Measurements from ENCODE around the gene HHAT.

The HHAT gene

DNA sequence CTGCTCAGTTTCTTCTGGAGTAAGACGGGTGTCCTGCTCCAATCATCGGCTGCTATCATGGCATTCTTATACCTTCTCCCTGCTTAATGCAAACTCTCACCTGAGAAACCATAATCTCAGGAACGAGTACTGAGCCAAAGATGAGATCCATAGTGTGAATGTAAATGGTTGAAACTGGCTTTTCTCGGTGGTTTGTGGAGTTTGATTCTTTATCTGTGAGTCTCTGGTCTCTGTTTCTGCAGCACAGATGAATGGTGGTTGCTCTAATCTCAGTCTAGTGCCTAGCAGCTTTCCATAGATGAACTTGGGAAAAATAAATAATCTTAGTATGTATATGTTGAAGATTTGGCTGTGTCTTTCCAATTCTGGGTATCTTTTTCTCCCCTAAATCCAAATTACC is 274.4 kb downstream of the HHAT start:
- H2AK5ac ChIP-seq (ENCODE audit: low read length) = no peak overlapping the region
- H4K5ac ChIP-seq (ENCODE audit: low read length) = no peak overlapping the region
- no peak for DNase-seq
- no peaks in the 10 kb centered on the region for H3K27me3 ChIP-seq (ENCODE audit: insufficient read depth, low read length, poor library complexity)
- no peak overlapping the region for H3K18ac ChIP-seq (ENCODE audit: low read length)
- H3K4me1 ChIP-seq (ENCODE audit: control insufficient read depth, low read depth, low read length) = no peaks in the 10 kb centered on the region
- H3K4me2 ChIP-seq (ENCODE audit: low read length) = no peak overlapping the region
- H3K4ac ChIP-seq (ENCODE audit: low read depth, low read length) = no peak overlapping the region
- no peaks in the 10 kb centered on the region for H3K36me3 ChIP-seq (ENCODE audit: control insufficient read depth, insufficient read depth, low read length)
- H4K8ac ChIP-seq (ENCODE audit: low read depth, low read length) = no peak overlapping the region
- no peak overlapping the region for H2BK120ac ChIP-seq (ENCODE audit: low read depth, low read length)
- no peak overlapping the region for H2BK15ac ChIP-seq (replicated peaks; ENCODE audit: low read depth)
- no peak overlapping the region for H3K56ac ChIP-seq (ENCODE audit: low read length)
- no peak overlapping the region for H3K4me3 ChIP-seq (ENCODE audit: low read length)
- H3K27ac ChIP-seq (ENCODE audit: low read depth, low read length) = no peak overlapping the region
- H2BK5ac ChIP-seq (ENCODE audit: low read length) = no peak overlapping the region
- H3K23ac ChIP-seq (ENCODE audit: low read length) = no peak overlapping the region
- H3K9ac ChIP-seq (ENCODE audit: low read length) = no peak overlapping the region
- no peaks in the 10 kb centered on the region for H3K79me2 ChIP-seq (ENCODE audit: control insufficient read depth, insufficient read depth, low read length)
- no CpG with 5 or more reads among the region's 4 CpGs for WGBS (ENCODE audit: extremely low coverage, insufficient coverage, low lambda C conversion rate)
- H3K79me1 ChIP-seq (ENCODE audit: low read length) = no peaks in the 10 kb centered on the region

DNA sequence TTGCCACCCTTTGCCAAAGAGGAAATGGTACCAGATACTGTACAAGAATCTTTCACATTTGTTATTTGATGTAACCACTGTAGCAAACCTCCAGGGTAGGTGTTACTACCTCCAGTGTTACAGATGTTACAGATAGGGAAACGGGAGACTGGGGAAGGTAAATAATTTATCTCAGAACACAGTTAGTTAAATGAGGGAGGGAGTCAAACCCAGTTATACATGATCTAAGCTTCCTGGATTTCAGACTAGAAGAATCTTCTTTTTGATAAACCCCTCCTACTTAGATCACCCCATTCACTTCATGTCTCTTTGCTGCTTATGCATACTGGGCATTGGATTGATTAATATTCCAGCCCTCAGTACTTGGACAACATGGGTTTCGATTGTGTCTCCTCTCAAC is 276.4 kb downstream of the HHAT start:
- no peak overlapping the region for H3K9ac ChIP-seq (ENCODE audit: low read length)
- no peaks in the 10 kb centered on the region for H3K27me3 ChIP-seq (ENCODE audit: insufficient read depth, low read length, poor library complexity)
- H3K56ac ChIP-seq (ENCODE audit: low read length) = no peak overlapping the region
- no peak overlapping the region for H2BK120ac ChIP-seq (ENCODE audit: low read depth, low read length)
- H4K5ac ChIP-seq (ENCODE audit: low read length) = no peak overlapping the region
- no peak overlapping the region for H3K4me2 ChIP-seq (ENCODE audit: low read length)
- no peaks in the 10 kb centered on the region for H3K36me3 ChIP-seq (ENCODE audit: control insufficient read depth, insufficient read depth, low read length)
- H3K4me1 ChIP-seq (ENCODE audit: control insufficient read depth, low read depth, low read length) = no peaks in the 10 kb centered on the region
- no peak overlapping the region for H3K4me3 ChIP-seq (ENCODE audit: low read length)
- H3K23ac ChIP-seq (ENCODE audit: low read length) = no peak overlapping the region
- no peak overlapping the region for H3K4ac ChIP-seq (ENCODE audit: low read depth, low read length)
- H2BK5ac ChIP-seq (ENCODE audit: low read length) = no peak overlapping the region
- no peaks in the 10 kb centered on the region for H3K79me2 ChIP-seq (ENCODE audit: control insufficient read depth, insufficient read depth, low read length)
- no peak overlapping the region for H4K8ac ChIP-seq (ENCODE audit: low read depth, low read length)
- no peak for DNase-seq
- WGBS (ENCODE audit: extremely low coverage, insufficient coverage, low lambda C conversion rate) = no CpG with 5 or more reads among the region's 2 CpGs
- no peak overlapping the region for H2AK5ac ChIP-seq (ENCODE audit: low read length)
- no peak overlapping the region for H3K27ac ChIP-seq (ENCODE audit: low read depth, low read length)
- no peaks in the 10 kb centered on the region for H3K79me1 ChIP-seq (ENCODE audit: low read length)
- no peak overlapping the region for H2BK15ac ChIP-seq (replicated peaks; ENCODE audit: low read depth)
- H3K18ac ChIP-seq (ENCODE audit: low read length) = no peak overlapping the region

DNA sequence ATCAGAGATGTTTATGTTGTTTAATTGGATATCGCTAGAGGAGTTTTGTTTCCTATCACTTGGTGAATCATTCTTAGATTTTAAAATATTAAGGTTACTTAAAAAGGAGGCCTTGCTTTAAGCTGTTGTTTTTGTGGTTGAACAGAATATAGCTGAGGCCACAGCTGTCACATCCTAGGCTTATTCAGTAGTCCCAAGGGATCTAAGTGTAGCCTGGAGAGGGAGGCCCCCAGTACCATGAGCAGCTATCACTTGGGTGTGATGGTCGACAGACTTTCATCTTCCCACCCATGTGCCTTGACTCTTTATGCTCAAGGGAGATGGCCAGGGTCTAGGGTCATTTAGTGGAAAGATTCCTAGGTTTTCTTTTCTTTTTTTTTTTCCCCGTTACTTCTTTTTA is 278.7 kb downstream of the HHAT start:
- no peak overlapping the region for H3K4me2 ChIP-seq (ENCODE audit: low read length)
- H2AK5ac ChIP-seq (ENCODE audit: low read length) = no peak overlapping the region
- H3K4ac ChIP-seq (ENCODE audit: low read depth, low read length) = no peak overlapping the region
- no peak overlapping the region for H3K18ac ChIP-seq (ENCODE audit: low read length)
- no peak overlapping the region for H4K8ac ChIP-seq (ENCODE audit: low read depth, low read length)
- H3K4me3 ChIP-seq (ENCODE audit: low read length) = no peak overlapping the region
- no peaks in the 10 kb centered on the region for H3K79me1 ChIP-seq (ENCODE audit: low read length)
- no peak overlapping the region for H2BK15ac ChIP-seq (replicated peaks; ENCODE audit: low read depth)
- H3K23ac ChIP-seq (ENCODE audit: low read length) = no peak overlapping the region
- H3K9ac ChIP-seq (ENCODE audit: low read length) = no peak overlapping the region
- no peaks in the 10 kb centered on the region for H3K36me3 ChIP-seq (ENCODE audit: control insufficient read depth, insufficient read depth, low read length)
- no peak overlapping the region for H3K56ac ChIP-seq (ENCODE audit: low read length)
- no peaks in the 10 kb centered on the region for H3K4me1 ChIP-seq (ENCODE audit: control insufficient read depth, low read depth, low read length)
- no peak overlapping the region for H4K5ac ChIP-seq (ENCODE audit: low read length)
- H2BK5ac ChIP-seq (ENCODE audit: low read length) = no peak overlapping the region
- H2BK120ac ChIP-seq (ENCODE audit: low read depth, low read length) = no peak overlapping the region
- no peak overlapping the region for H3K27ac ChIP-seq (ENCODE audit: low read depth, low read length)
- DNase-seq = no peak
- no peaks in the 10 kb centered on the region for H3K27me3 ChIP-seq (ENCODE audit: insufficient read depth, low read length, poor library complexity)
- WGBS (ENCODE audit: extremely low coverage, insufficient coverage, low lambda C conversion rate) = no CpG with 5 or more reads among the region's 3 CpGs
- H3K79me2 ChIP-seq (ENCODE audit: control insufficient read depth, insufficient read depth, low read length) = no peaks in the 10 kb centered on the region

DNA sequence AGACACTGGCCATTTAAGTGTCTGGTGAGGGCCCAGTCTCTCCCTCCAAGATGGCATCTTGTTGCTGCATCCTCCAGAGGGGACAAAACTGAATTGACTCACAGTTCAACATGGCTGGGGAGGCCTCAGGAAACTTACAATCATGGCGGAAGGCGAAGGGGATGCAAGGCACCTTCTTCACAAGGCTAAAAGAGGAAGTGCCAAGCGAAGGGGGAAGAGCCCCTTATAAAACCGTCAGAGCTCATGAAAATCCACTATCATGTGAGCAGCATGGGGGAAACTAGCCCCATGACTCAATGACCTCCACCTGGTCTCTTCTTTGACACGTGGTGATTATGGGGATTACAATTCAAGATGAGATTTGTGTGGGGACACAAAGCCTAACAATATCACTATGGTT is 280.1 kb downstream of the HHAT start:
- Histone ChIP-seq H4K5ac (ENCODE audit: low read length) (no peak overlapping the region), H3K4me3 (ENCODE audit: low read length) (no peak overlapping the region), H3K36me3 (ENCODE audit: control insufficient read depth, insufficient read depth, low read length) (no peaks in the 10 kb centered on the region), H2BK15ac (replicated peaks; ENCODE audit: low read depth) (no peak overlapping the region), H3K56ac (ENCODE audit: low read length) (no peak overlapping the region), H3K27me3 (ENCODE audit: insufficient read depth, low read length, poor library complexity) (no peaks in the 10 kb centered on the region), H3K18ac (ENCODE audit: low read length) (no peak overlapping the region), H2BK120ac (ENCODE audit: low read depth, low read length) (no peak overlapping the region), H3K4ac (ENCODE audit: low read depth, low read length) (no peak overlapping the region), H3K23ac (ENCODE audit: low read length) (no peak overlapping the region), H3K4me2 (ENCODE audit: low read length) (no peak overlapping the region), H2BK5ac (ENCODE audit: low read length) (no peak overlapping the region), H4K8ac (ENCODE audit: low read depth, low read length) (no peak overlapping the region), H3K79me2 (ENCODE audit: control insufficient read depth, insufficient read depth, low read length) (no peaks in the 10 kb centered on the region), H3K4me1 (ENCODE audit: control insufficient read depth, low read depth, low read length) (no peaks in the 10 kb centered on the region), H3K9ac (ENCODE audit: low read length) (no peak overlapping the region), H2AK5ac (ENCODE audit: low read length) (no peak overlapping the region), H3K79me1 (ENCODE audit: low read length) (no peaks in the 10 kb centered on the region), H3K27ac (ENCODE audit: low read depth, low read length) (no peak overlapping the region)
- no CpG with 5 or more reads among the region's 5 CpGs for WGBS (ENCODE audit: extremely low coverage, insufficient coverage, low lambda C conversion rate)
- no peak for DNase-seq

DNA sequence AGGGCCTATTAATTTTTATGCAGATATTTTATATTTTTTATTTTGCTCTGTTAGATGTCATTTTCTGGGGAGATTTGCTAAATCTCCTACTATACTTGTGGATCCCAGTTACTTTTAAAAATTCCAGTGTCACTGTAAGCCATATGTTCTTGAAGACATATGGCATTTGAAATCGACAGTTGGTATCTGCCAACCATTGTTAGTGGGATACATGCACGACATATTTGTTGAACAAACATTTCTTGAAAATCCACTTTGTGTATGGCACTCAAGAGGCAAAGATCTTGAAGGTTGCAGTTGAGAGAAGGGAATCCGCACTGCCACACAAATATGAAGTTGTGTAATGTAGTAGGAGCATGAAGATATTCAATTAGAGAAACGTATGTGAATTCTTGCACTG is 287.7 kb downstream of the HHAT start:
- no peak overlapping the region for H3K23ac ChIP-seq (ENCODE audit: low read length)
- H3K18ac ChIP-seq (ENCODE audit: low read length) = no peak overlapping the region
- H2BK15ac ChIP-seq (replicated peaks; ENCODE audit: low read depth) = no peak overlapping the region
- no peaks in the 10 kb centered on the region for H3K4me1 ChIP-seq (ENCODE audit: control insufficient read depth, low read depth, low read length)
- no peak overlapping the region for H2AK5ac ChIP-seq (ENCODE audit: low read length)
- no peak overlapping the region for H3K27ac ChIP-seq (ENCODE audit: low read depth, low read length)
- no peak overlapping the region for H3K56ac ChIP-seq (ENCODE audit: low read length)
- no peaks in the 10 kb centered on the region for H3K79me1 ChIP-seq (ENCODE audit: low read length)
- H3K4me3 ChIP-seq (ENCODE audit: low read length) = no peak overlapping the region
- no peaks in the 10 kb centered on the region for H3K27me3 ChIP-seq (ENCODE audit: insufficient read depth, low read length, poor library complexity)
- no peak overlapping the region for H3K4me2 ChIP-seq (ENCODE audit: low read length)
- no peaks in the 10 kb centered on the region for H3K79me2 ChIP-seq (ENCODE audit: control insufficient read depth, insufficient read depth, low read length)
- H3K4ac ChIP-seq (ENCODE audit: low read depth, low read length) = no peak overlapping the region
- H4K5ac ChIP-seq (ENCODE audit: low read length) = no peak overlapping the region
- WGBS (ENCODE audit: extremely low coverage, insufficient coverage, low lambda C conversion rate) = no CpG with 5 or more reads among the region's 4 CpGs
- H2BK5ac ChIP-seq (ENCODE audit: low read length) = no peak overlapping the region
- H3K9ac ChIP-seq (ENCODE audit: low read length) = no peak overlapping the region
- no peak overlapping the region for H4K8ac ChIP-seq (ENCODE audit: low read depth, low read length)
- no peaks in the 10 kb centered on the region for H3K36me3 ChIP-seq (ENCODE audit: control insufficient read depth, insufficient read depth, low read length)
- no peak for DNase-seq
- no peak overlapping the region for H2BK120ac ChIP-seq (ENCODE audit: low read depth, low read length)

DNA sequence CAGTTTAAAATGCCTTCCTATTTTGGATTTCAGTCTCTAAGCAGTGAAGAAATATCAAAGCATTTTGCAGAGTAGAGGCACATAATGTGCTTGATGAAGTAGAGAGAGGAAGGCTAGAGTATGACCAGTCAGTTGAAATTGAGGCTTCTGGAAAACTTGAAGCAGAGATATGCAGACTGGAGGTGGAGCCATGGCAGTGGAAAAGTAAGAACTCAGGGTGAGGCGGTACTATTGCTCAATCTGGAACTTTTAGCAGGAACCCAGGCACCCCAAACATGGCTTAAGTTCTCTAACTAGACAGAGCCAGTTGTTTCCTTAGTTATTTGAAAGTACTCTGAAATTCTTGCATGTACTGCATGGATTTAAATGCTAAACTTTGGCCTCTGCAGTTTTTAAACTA is 288.6 kb downstream of the HHAT start:
- Histone ChIP-seq H2BK15ac (replicated peaks; ENCODE audit: low read depth) (no peak overlapping the region), H3K4me2 (ENCODE audit: low read length) (no peak overlapping the region), H3K9ac (ENCODE audit: low read length) (no peak overlapping the region), H4K5ac (ENCODE audit: low read length) (no peak overlapping the region), H2BK5ac (ENCODE audit: low read length) (no peak overlapping the region), H3K23ac (ENCODE audit: low read length) (no peak overlapping the region), H3K27ac (ENCODE audit: low read depth, low read length) (no peak overlapping the region), H3K4ac (ENCODE audit: low read depth, low read length) (no peak overlapping the region), H3K27me3 (ENCODE audit: insufficient read depth, low read length, poor library complexity) (no peaks in the 10 kb centered on the region), H3K79me1 (ENCODE audit: low read length) (no peaks in the 10 kb centered on the region), H2AK5ac (ENCODE audit: low read length) (no peak overlapping the region), H3K36me3 (ENCODE audit: control insufficient read depth, insufficient read depth, low read length) (no peaks in the 10 kb centered on the region), H4K8ac (ENCODE audit: low read depth, low read length) (no peak overlapping the region), H3K79me2 (ENCODE audit: control insufficient read depth, insufficient read depth, low read length) (no peaks in the 10 kb centered on the region), H3K4me3 (ENCODE audit: low read length) (no peak overlapping the region), H3K4me1 (ENCODE audit: control insufficient read depth, low read depth, low read length) (no peaks in the 10 kb centered on the region), H3K56ac (ENCODE audit: low read length) (no peak overlapping the region), H3K18ac (ENCODE audit: low read length) (no peak overlapping the region), H2BK120ac (ENCODE audit: low read depth, low read length) (no peak overlapping the region)
- WGBS (ENCODE audit: extremely low coverage, insufficient coverage, low lambda C conversion rate) = no CpG with 5 or more reads among the region's 1 CpG
- DNase-seq = no peak

Measured in mesendoderm (in vitro differentiated cells).